Fibroblast of lung (primary cell): ENCODE measurements around the gene BRD2. TPM values are rescaled to one million over a fixed set of nuclear protein-coding genes. Genes with fewer than 3 reads are reported as not detected.

ENCODE experiments used
- DNase-seq, 2 donors: peaks; one replicate each; pipeline versions ENCODE4 v3.0.0 to v3.0.0-alpha.2; 2010; ENCODE audit warnings: low read depth in 2 of 2
- H2AFZ ChIP-seq: 2 replicates; pipeline ENCODE4 v1.5.1; 2012; ENCODE audit warnings: low read length, control low read depth, inconsistent platforms
- H3K27ac ChIP-seq: 2 replicates; pipeline ENCODE4 v1.5.1; 2011; ENCODE audit warnings: low read length, control low read depth; ENCODE audit not compliant: insufficient read depth
- H3K27me3 ChIP-seq: 2 replicates; pipeline ENCODE4 v1.5.1; 2011; ENCODE audit warnings: mild to moderate bottlenecking, low read length; ENCODE audit not compliant: control insufficient read depth, insufficient read depth
- H3K36me3 ChIP-seq: 2 replicates; pipeline ENCODE4 v1.5.1; 2011; ENCODE audit warnings: low read length; ENCODE audit not compliant: control insufficient read depth, insufficient read depth
- H3K4me1 ChIP-seq: 2 replicates; pipeline ENCODE4 v1.5.1; 2011; ENCODE audit warnings: low read length; ENCODE audit not compliant: control insufficient read depth, insufficient read depth; ENCODE audit errors: extremely low read depth
- H3K4me2 ChIP-seq: 2 replicates; pipeline ENCODE4 v1.5.1; 2011; ENCODE audit warnings: low read length, control low read depth; ENCODE audit not compliant: insufficient read depth; ENCODE audit errors: extremely low read depth
- H3K4me3 ChIP-seq, 4 experiments: fragments of 200-600 bp in 1 of 4; sonication (generic) in 1 of 4; replicated peaks in 1 of 4; 2 replicates each; pipeline ENCODE4 v1.5.1; 2011 to 2016; ENCODE audit warnings: low read length in 4 of 4, low read depth in 3 of 4, mild to moderate bottlenecking in 3 of 4, control low read depth in 2 of 4, inconsistent platforms in 1 of 4, mixed read lengths in 1 of 4; ENCODE audit not compliant: insufficient read depth in 1 of 4; ENCODE audit errors: control extremely low read depth in 1 of 4
- H3K79me2 ChIP-seq: 2 replicates; pipeline ENCODE4 v1.5.1; 2012; ENCODE audit warnings: mild to moderate bottlenecking, low read length, inconsistent platforms; ENCODE audit not compliant: control insufficient read depth, insufficient read depth
- H3K9ac ChIP-seq: 2 replicates; pipeline ENCODE4 v1.5.1; 2011; ENCODE audit warnings: mild to moderate bottlenecking, low read length, control low read depth; ENCODE audit not compliant: insufficient read depth
- H3K9me3 ChIP-seq: 2 replicates; pipeline ENCODE4 v1.5.1; 2012; ENCODE audit warnings: low read depth, low read length; ENCODE audit not compliant: control insufficient read depth, insufficient read depth
- H4K20me1 ChIP-seq: 2 replicates; pipeline ENCODE4 v1.5.1; 2011; ENCODE audit warnings: low read length; ENCODE audit not compliant: control insufficient read depth, insufficient read depth; ENCODE audit errors: extremely low read depth
- EZH2 ChIP-seq: IDR thresholded peaks from 2 replicates; pipeline ENCODE4 v1.5.1; 2012; ENCODE audit warnings: low read length, control low read depth, mild to moderate bottlenecking; ENCODE audit errors: missing control alignments
- polyA plus RNA-seq, 2 donors: library from polyadenylated mRNA; depleted of rRNA in 1 of 2; stranded (reverse) in 1 of 2; unstranded in 1 of 2; fragments of >200 nt; gene quantifications; 2 replicates each; pipeline ENCODE4 v1.2.1, GENCODE V29; 2011 to 2012; ENCODE audit warnings: missing spikeins in 1 of 2
- total RNA-seq: library from RNA; depleted of rRNA; stranded (reverse); fragments of >200 nt; gene quantifications from 2 replicates; pipeline ENCODE4 v1.2.1, GENCODE V29; 2014
- TF ChIP-seq, protein P1 (sequence below), 2 donors: IDR thresholded peaks in 1 of 2; conservative IDR thresholded peaks in 1 of 2; 1 replicate in 1 of 2; 2 replicates in 1 of 2; pipeline ENCODE4 v1.5.1; 2011 to 2012; ENCODE audit warnings: low read length in 2 of 2, control low read depth in 1 of 2, inconsistent platforms in 1 of 2, low read depth in 1 of 2, mild to moderate bottlenecking in 1 of 2

Gene BRD2
- total and polyA plus RNA-seq, 2 donors (not counting 1 experiment from before 2014, with no cell fraction given) = 75.6 to 126 TPM

DNA sequence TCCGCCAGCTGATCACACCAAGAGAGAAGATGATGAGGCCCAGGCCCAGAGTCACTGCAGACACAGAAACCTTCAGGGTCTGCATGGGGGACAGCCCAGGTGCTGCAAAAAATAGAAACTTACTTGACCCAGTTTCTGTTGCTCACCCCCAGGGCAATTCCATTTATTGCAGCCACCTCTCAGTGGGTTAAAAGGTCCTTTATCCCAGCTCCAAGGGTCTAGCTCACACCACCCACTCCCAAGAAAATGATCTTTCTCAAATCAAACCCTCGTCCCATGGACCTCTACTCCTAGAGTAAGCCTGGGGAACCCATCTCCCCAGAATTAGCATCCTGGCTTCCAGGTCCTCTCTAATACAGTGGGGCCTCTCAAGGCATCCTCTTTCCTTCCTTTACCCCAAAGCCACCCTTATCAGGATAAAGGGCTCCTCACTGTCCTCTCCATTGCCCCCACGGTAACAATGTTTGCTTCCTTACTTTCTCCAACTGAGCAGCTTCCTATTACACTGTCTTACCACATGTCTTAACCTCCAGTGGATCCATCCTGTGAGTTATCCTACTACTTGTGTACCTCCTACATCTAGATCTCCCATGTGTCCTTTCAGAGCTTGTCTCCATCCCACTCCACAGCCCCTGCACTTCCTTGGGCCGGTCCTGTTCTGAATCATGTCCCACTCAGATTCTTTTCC is 32.7 kb upstream of the BRD2 start:
- Histone ChIP-seq H3K4me3 (no peak overlapping the region), H2AFZ (no peak overlapping the region), H3K79me2 (no peaks in the 10 kb centered on the region), H4K20me1 (no peaks in the 10 kb centered on the region), H3K36me3 (no peaks in the 10 kb centered on the region), H3K27me3 (peaks cover 26% of the 10 kb centered on the region), H3K9me3 (no peaks in the 10 kb centered on the region), H3K27ac (no peak overlapping the region), H3K4me2 (no peak overlapping the region), H3K9ac (no peak overlapping the region), H3K4me1 (no peaks in the 10 kb centered on the region)
- TF ChIP-seq, protein P1, sequence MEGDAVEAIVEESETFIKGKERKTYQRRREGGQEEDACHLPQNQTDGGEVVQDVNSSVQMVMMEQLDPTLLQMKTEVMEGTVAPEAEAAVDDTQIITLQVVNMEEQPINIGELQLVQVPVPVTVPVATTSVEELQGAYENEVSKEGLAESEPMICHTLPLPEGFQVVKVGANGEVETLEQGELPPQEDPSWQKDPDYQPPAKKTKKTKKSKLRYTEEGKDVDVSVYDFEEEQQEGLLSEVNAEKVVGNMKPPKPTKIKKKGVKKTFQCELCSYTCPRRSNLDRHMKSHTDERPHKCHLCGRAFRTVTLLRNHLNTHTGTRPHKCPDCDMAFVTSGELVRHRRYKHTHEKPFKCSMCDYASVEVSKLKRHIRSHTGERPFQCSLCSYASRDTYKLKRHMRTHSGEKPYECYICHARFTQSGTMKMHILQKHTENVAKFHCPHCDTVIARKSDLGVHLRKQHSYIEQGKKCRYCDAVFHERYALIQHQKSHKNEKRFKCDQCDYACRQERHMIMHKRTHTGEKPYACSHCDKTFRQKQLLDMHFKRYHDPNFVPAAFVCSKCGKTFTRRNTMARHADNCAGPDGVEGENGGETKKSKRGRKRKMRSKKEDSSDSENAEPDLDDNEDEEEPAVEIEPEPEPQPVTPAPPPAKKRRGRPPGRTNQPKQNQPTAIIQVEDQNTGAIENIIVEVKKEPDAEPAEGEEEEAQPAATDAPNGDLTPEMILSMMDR (conservative IDR thresholded peaks at IDR 0.05 in 1 of 2, IDR thresholded peaks at IDR 0.05 in 1 of 2; ENCODE audit: low read depth in 1 of 2, low read length in 2 of 2) = no peak
- no peak for TF ChIP-seq EZH2
- no peak for DNase-seq

DNA sequence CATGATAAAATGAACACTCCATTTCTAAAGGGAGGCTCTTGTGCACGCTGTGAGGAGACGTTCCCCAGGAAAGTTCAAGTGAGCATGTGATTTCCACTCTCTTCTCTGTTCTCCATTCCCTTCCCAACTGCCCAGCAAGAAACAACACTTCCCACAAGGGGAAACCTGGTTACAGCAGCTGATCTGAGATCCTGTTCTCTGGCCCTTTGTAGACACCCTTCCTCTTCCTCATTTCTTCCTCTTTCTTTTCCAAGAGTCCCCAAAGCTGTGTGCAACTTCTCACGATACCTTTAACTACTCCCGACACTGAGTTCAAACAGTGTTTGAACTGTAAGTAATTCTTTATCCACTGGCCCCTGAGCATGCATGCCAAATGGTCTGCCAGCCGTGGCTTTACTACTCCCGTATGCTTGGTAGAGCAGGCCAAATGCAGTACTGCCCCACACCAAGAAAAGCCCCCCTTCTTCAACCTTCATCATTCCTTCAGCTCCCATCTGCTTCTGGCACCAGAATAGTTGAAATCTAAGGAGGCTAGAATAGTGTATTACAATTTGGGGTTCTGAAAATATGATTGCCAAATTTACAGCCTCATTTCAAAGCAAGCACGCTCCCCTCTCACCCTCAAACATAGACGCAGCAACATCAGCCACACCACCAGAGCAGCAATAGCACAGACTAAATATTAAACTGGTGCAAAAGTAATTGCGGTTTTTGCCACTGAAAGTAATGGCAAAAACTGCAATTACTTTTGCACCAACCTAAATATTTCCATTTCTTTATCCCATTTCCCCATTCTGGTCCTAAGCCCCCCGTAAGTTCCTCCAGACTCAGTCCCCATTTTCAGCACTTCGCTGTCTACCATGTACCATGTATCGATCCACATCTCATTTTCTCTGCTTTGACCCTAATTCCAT is 31.9 kb upstream of the BRD2 start:
- no peak overlapping the region for H3K9ac ChIP-seq

DNA sequence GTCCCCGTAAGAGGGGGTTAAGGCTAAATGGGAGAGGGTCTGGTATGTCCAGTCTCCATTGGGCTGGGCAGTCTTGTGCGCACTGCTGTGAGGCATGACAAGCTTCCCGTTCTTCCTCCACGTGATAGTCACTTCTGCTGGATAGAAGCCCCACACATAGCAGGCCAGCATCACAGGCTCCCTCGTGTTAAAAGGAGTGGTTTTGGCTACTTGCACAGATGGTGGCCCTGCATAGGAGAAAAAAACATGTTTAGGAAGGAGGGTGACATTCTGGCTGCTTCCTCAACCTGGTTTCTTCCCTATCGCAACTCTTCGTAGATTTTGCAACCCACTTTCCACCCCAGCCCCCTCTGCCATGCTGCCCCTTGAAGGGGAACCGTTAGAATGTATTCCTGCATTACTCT is 31.2 kb upstream of the BRD2 start:
- no peak overlapping the region for H2AFZ ChIP-seq
- no peak overlapping the region for H3K9ac ChIP-seq
- H3K79me2 ChIP-seq = no peaks in the 10 kb centered on the region
- no peaks in the 10 kb centered on the region for H3K9me3 ChIP-seq
- H3K27ac ChIP-seq = no peak overlapping the region
- no peaks in the 10 kb centered on the region for H3K36me3 ChIP-seq
- H3K4me2 ChIP-seq = no peak overlapping the region
- TF ChIP-seq EZH2 = no peak
- TF ChIP-seq, protein P1 (conservative IDR thresholded peaks at IDR 0.05 in 1 of 2, IDR thresholded peaks at IDR 0.05 in 1 of 2; ENCODE audit: low read depth in 1 of 2, low read length in 2 of 2) = no peak
- no peaks in the 10 kb centered on the region for H3K4me1 ChIP-seq
- H3K27me3 ChIP-seq = peaks cover 26% of the 10 kb centered on the region
- H3K4me3 ChIP-seq = no peak overlapping the region
- no peak for DNase-seq
- H4K20me1 ChIP-seq = no peaks in the 10 kb centered on the region

More for the DNA sequence above, 31.9 kb upstream of the BRD2 start:
- H4K20me1 ChIP-seq = no peaks in the 10 kb centered on the region
- H3K4me3 ChIP-seq = no peak overlapping the region
- H3K9me3 ChIP-seq = no peaks in the 10 kb centered on the region
- H3K4me1 ChIP-seq = no peaks in the 10 kb centered on the region
- no peak overlapping the region for H2AFZ ChIP-seq
- H3K36me3 ChIP-seq = no peaks in the 10 kb centered on the region
- DNase-seq = no peak
- no peak overlapping the region for H3K27ac ChIP-seq
- TF ChIP-seq, protein P1 (conservative IDR thresholded peaks at IDR 0.05 in 1 of 2, IDR thresholded peaks at IDR 0.05 in 1 of 2; ENCODE audit: low read depth in 1 of 2, low read length in 2 of 2) = no peak
- TF ChIP-seq EZH2 = no peak
- peaks cover 26% of the 10 kb centered on the region for H3K27me3 ChIP-seq
- H3K4me2 ChIP-seq = no peak overlapping the region
- no peaks in the 10 kb centered on the region for H3K79me2 ChIP-seq
